GM21360 (cell line): ENCODE data around the gene PHC2.

Source experiments
- ATAC-seq: cut with Tn5 transposase; IDR thresholded peaks from one replicate; pipeline ENCODE4 v1.9.1; 2021; ENCODE audit warnings: mild to moderate bottlenecking, moderate library complexity; ENCODE audit not compliant: unreplicated experiment

Gene PHC2

DNA sequence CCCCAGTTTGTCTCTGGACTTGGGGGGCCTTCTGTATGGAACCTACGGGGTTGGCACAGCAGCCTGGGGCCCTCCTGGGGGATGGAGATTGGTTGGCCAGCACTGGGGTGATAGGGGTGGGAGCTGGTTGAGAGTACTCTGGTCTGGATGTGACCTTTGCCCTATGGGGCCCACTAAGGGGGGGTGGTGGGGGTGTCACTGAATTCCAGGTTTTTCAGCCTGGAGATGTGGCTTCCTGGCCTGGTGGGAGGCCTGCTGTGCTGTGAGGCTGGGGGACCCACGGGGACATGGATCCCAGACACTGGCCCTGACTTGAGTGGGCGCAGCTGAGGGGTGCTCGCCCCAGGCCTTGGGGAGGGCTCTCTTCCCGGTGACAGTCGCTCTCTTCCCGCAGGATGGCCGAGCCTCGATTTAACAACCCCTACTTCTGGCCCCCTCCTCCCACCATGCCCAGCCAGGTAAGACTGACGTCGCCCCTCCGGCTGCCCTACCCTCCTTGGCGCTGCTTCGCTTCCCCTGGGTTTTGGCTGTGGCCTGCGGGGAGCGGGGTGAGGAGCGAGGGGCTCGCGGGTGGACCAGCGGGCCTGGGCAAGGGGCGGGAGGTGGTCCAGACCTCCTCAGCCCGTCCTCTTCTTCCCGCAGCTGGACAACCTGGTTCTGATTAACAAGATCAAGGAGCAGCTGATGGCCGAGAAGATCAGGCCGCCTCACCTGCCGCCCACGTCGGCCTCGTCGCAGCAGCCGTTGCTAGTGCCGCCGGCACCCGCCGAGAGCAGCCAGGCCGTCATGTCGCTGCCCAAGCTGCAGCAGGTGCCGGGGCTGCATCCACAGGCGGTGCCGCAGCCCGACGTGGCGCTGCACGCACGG lies 155.0 kb downstream of the PHC2 start:
- ATAC-seq = no peak

- ATAC-seq = no peak
These were observed 155.7 kb downstream of the PHC2 start for GRCh38 chr1:33275195-33275594.

DNA sequence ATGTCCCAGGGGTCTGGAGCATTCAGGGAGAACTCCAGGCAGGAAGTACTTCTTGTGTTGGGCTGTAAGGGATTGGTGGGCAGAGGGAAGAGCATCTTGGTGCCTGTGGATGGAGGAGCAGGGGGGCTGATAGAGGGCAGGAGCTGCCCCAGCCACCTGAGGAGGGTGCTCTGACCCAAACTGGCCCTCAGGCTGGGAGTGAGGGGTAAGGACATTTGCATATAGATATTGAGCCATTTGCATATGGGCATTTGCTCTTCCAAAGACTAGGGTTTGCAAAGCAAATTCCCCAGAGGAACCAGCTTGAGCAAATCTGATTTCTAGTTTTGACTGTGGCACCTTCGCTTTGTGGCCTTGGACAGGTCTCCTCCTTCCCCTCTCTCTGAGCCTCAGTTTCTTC lies 156.4 kb downstream of the PHC2 start:
- no peak for ATAC-seq

GRCh38 chr1:33273961-33274371 lies 156.9 kb downstream of the PHC2 start:
- ATAC-seq = no peak
